Nephron (organoid): ENCODE data around the gene ZNF329.
"Not testable (repeated sequence)": the region's sequence is repeated elsewhere in the genome, so short reads cannot be mapped to it uniquely, and the experiment has no call there.

ENCODE experiments used
- H3K27ac Mint-ChIP-seq, 3 experiments: 2 replicates each; pipeline ENCODE4 v1.8.0; 2020; ENCODE audit warnings: mixed read lengths in 3 of 3, mild to moderate bottlenecking in 2 of 3, moderate library complexity in 1 of 3
- H3K27me3 Mint-ChIP-seq: 2 replicates; pipeline ENCODE4 v1.8.0; 2021; ENCODE audit warnings: low read depth, mild to moderate bottlenecking, moderate library complexity, mixed read lengths
- H3K36me3 Mint-ChIP-seq: 2 replicates; pipeline ENCODE4 v1.8.0; 2020; ENCODE audit warnings: low read depth, mixed read lengths
- H3K4me1 Mint-ChIP-seq: 2 replicates; pipeline ENCODE4 v1.8.0; 2020; ENCODE audit warnings: mixed read lengths
- H3K4me3 Mint-ChIP-seq, 3 experiments: 2 replicates each; pipeline ENCODE4 v1.8.0; 2020; ENCODE audit warnings: mild to moderate bottlenecking in 3 of 3, mixed read lengths in 3 of 3, moderate library complexity in 2 of 3
- H3K9me3 Mint-ChIP-seq: 2 replicates; pipeline ENCODE4 v1.8.0; 2020; ENCODE audit warnings: mixed read lengths
- TF ChIP-seq, protein P1 (sequence below), 3 experiments: fragments of 200-600 bp; sonication (generic); IDR thresholded peaks; one replicate each; pipeline ENCODE4 v1.5.0; 2021; ENCODE audit warnings: antibody characterized with exemption in 3 of 3; ENCODE audit not compliant: unreplicated experiment in 3 of 3

ZNF329 gene

DNA sequence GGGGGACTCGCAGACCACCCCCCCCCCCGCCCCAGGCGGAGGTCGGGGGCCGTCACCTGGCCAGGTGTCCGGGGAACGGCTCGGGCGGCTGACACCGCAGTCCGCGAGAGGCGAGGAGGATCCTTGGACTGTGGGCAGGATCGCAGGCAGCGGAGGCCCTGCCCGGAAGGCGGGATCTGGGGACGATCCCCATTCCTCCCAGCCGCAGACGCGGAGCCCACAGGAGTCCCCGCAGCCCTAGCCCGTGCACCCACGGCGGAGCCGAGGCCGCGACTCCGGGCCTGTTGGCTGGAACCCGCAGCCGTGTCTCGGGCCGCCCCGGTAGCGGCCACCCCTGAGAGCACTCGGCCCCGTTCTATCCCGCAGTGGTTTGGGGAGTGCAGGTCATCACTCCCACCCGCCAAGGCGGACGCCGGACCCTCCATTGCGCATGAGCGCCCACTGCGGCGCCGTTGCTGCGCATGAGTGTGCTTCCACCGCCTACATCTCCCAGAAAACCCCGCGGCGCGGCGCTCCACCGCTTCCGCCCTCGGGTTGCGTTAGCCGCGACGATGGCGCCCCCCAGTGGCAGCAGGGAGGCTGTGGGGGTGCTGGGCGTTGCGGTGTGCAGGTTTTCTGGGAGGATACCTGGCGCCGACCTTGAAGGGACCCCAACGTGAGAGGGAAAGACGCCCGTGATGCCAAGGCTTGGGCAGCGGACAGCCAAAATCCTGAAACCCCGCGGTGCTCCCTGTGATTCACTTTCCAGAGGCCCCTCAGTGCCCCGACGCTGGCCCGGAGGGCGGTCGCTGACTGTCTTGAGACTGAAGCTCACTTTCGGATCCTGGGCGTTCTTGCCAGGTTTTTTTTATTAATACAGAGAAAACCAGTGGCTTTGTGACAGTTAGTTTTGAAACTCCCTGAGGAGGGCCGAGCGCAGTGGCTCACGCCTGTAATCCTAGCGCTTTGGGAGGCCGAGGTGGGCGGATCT lies 4.4 kb upstream of the ZNF329 start:
- Mint-ChIP-seq H3K9me3 (peaks cover 45% of the 10 kb centered on the region), H3K36me3 (peaks cover 35% of the 10 kb centered on the region), H3K4me3 (peak overlapping the region; percentile 84 to 93 (median 91)), H3K27ac (peak overlapping the region; percentile 77 to 93 (median 90)), H3K4me1 (peaks cover 2% of the 10 kb centered on the region), H3K27me3 (no peaks in the 10 kb centered on the region)
- TF ChIP-seq, protein P1, sequence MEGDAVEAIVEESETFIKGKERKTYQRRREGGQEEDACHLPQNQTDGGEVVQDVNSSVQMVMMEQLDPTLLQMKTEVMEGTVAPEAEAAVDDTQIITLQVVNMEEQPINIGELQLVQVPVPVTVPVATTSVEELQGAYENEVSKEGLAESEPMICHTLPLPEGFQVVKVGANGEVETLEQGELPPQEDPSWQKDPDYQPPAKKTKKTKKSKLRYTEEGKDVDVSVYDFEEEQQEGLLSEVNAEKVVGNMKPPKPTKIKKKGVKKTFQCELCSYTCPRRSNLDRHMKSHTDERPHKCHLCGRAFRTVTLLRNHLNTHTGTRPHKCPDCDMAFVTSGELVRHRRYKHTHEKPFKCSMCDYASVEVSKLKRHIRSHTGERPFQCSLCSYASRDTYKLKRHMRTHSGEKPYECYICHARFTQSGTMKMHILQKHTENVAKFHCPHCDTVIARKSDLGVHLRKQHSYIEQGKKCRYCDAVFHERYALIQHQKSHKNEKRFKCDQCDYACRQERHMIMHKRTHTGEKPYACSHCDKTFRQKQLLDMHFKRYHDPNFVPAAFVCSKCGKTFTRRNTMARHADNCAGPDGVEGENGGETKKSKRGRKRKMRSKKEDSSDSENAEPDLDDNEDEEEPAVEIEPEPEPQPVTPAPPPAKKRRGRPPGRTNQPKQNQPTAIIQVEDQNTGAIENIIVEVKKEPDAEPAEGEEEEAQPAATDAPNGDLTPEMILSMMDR (IDR thresholded peaks at IDR 0.05; ENCODE audit: unreplicated experiment in 3 of 3): peak; percentile 98 to 99 (median 98)

DNA sequence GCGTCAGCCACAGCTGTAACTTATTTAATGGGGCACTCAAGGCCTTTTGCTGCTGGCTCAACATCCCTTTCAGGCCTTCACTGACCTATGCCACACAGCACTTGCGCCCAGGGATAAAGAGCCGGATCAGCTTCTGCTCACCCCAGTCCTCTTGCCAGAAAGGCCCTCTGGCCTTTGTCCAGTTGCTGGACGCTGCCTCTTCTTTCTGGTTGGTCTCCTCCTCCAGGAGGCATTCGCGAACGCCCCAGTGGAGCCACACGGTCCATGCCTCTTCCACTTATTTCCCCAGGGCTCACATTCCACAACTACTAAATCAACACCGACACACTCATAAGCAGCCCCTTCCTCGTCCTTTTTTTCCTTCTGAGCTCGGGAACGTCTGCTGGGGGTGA lies 3.7 kb upstream of the ZNF329 start:
- TF ChIP-seq, protein P1 (IDR thresholded peaks at IDR 0.05; ENCODE audit: unreplicated experiment in 3 of 3): no peak
- H3K27me3 Mint-ChIP-seq: no peaks in the 10 kb centered on the region
- peak overlapping the region; percentile 77 to 93 (median 90) for H3K27ac Mint-ChIP-seq
- peaks cover 9% of the 10 kb centered on the region for H3K4me1 Mint-ChIP-seq
- peak overlapping the region; percentile 84 to 93 (median 91) for H3K4me3 Mint-ChIP-seq
- H3K9me3 Mint-ChIP-seq: peaks cover 51% of the 10 kb centered on the region
- H3K36me3 Mint-ChIP-seq: peaks cover 42% of the 10 kb centered on the region

DNA sequence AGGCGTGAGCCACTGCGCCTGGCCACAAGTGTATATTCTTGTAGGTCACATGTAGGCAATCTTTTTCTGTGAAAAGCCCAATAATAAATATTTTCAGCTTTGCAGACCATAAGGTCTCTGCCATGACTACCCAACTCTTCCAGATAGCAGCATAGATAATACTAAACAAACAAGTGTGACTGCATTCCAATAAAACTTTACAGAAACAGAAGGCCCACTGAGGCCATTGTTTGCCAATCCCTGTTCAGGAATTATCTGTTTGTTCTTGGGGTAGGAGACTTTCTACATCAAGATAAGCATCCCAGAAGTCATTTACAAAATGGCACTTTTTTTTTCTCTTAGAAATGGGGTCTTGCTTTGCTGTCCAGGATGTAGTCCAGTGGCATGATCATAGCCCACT lies 2.8 kb upstream of the ZNF329 start:
- peak overlapping the region; percentile 84 to 93 (median 91) for H3K4me3 Mint-ChIP-seq
- peaks cover 10% of the 10 kb centered on the region for H3K4me1 Mint-ChIP-seq

DNA sequence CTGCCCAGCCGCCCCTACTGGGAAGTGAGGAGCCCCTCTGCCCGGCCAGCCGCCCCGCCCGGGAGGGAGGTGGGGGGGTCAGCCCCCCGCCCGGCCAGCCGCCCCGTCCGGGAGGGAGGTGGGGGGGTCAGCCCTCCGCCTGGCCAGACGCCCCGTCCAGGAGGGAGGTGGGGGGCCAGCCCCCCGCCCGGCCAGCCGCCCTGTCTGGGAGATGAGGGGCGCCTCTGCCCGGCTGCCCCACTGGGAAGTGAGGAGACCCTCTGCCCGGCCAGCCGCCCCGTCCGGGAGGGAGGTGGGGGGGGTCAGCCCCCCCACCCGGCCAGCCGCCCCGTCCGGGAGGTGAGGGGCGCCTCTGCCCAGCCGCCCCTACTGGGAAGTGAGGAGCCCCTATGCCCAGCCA lies 3.1 kb downstream of the ZNF329 start:
- H3K27me3 Mint-ChIP-seq, H3K4me1 Mint-ChIP-seq, H3K27ac Mint-ChIP-seq, H3K4me3 Mint-ChIP-seq: not testable (repeated sequence)
- peaks cover 57% of the 10 kb centered on the region for H3K9me3 Mint-ChIP-seq
- H3K36me3 Mint-ChIP-seq: peaks cover 76% of the 10 kb centered on the region

More for the DNA sequence above, 2.8 kb upstream of the ZNF329 start:
- peaks cover 58% of the 10 kb centered on the region for H3K9me3 Mint-ChIP-seq
- no peaks in the 10 kb centered on the region for H3K27me3 Mint-ChIP-seq
- H3K36me3 Mint-ChIP-seq: peaks cover 51% of the 10 kb centered on the region
- H3K27ac Mint-ChIP-seq: no peak overlapping the region
- TF ChIP-seq, protein P1 (IDR thresholded peaks at IDR 0.05; ENCODE audit: unreplicated experiment in 3 of 3): no peak

DNA sequence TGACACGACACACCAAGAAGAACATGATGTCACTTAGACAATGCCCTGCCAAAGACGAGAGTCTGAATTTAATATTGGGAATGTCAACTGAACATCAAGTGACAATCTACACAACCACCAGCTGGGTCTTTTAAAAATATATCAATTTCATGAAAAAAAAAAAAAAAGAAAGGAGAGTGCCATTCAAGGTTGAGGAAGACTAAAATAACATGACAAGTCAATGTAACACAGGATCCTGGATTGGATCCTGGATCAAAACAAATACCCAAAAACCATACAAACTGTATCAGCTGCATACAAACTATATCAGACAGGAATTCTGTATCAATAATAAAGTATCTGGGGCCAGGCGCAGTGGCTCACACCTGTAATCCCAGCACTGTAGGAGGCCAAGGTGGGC lies 4.7 kb downstream of the ZNF329 start:
- H3K4me1 Mint-ChIP-seq: peaks cover 10% of the 10 kb centered on the region
- peak overlapping the region in 2 of 3 experiments; percentile 8 to 61 for H3K4me3 Mint-ChIP-seq
- TF ChIP-seq, protein P1 (IDR thresholded peaks at IDR 0.05; ENCODE audit: unreplicated experiment in 3 of 3): no peak
- peaks cover 76% of the 10 kb centered on the region for H3K36me3 Mint-ChIP-seq
- H3K9me3 Mint-ChIP-seq: peaks cover 49% of the 10 kb centered on the region
- no peaks in the 10 kb centered on the region for H3K27me3 Mint-ChIP-seq
- no peak overlapping the region for H3K27ac Mint-ChIP-seq

DNA sequence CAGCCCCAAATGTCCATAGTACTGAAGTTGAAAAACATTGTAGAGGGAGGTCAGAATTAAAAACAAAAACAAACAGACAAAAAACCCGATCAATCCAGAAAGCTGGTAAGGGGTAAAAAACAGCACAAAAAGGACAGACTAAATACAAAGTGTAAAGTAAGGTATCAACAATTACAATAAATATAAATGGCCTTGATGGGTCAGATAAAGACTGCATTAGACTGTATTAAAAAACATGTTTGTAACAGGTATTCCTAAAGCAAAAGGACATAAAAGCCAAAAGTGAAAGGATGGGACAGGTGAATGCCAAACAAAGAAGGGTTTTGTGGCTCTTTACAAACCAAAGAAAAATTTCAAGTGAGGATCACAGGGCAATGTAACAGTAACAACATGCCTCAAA lies 16.3 kb downstream of the ZNF329 start:
- Mint-ChIP-seq H3K27ac (no peak overlapping the region), H3K27me3 (peaks cover 3% of the 10 kb centered on the region), H3K4me1 (no peaks in the 10 kb centered on the region), H3K9me3 (peaks cover 76% of the 10 kb centered on the region), H3K4me3 (no peak overlapping the region), H3K36me3 (peaks cover 98% of the 10 kb centered on the region)
- TF ChIP-seq, protein P1 (IDR thresholded peaks at IDR 0.05; ENCODE audit: unreplicated experiment in 3 of 3): no peak
